HG03039 (cell line): Measurements from ENCODE around the gene DDAH2.
A peak's percentile ranks its signal among the peaks of the same experiment; 100 is the strongest.

ENCODE experiments used
- ATAC-seq: cut with Tn5 transposase; IDR thresholded peaks from one replicate; pipeline ENCODE4 v1.9.1; 2021; ENCODE audit warnings: mild to moderate bottlenecking, moderate library complexity; ENCODE audit not compliant: unreplicated experiment

Gene DDAH2

GRCh38 chr6:31728767-31729514, at the start of gene DDAH2:
DDAH2 (minus strand) TSS chr6:31729299; CDS start chr6:31729161, 138 bp downstream.
- no peak for ATAC-seq

GRCh38 chr6:31778193-31778592, 49.1 kb upstream of the DDAH2 start:
- no peak for ATAC-seq

- ATAC-seq: no peak
Observed at GRCh38 chr6:31777667-31778050, 48.6 kb upstream of the DDAH2 start.

DNA sequence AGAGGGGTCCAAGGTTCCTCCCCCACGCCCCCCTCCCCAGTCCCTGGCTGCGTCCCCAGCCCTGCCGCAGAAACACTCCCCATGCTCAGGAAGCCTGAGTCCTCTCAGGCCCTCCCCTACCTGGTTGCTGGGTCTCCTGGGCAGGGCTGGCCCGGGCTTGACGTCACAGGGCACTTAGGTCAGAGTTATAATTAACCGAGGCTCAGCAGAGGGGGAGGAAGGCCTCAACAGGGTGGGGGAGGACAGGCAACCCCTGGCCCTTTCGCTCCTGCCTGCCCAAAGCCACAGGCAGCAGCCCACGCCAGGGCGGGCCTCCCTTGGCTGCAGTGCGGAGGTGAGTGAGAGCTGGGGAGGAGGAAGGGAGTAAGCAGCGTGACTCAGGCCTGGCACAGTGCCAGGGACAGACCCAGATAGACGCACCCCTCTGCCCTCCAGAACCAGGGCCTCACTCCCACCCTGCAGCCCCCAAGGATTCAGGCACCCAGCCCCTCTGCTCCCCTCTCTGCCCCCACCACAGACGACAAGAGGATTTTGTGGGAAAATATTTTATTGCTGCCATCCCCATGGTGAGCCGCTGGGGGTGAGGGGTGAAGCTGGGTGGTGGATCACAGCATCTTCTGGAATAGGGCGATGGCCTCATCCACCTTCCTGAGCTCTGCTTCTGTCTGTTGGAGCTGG, 48.0 kb upstream of the DDAH2 start, which contains the start of gene VWA7:
Gene VWA7 (minus strand): TSS at position 340 of the 678 bp plus-strand sequence. CDS start 549 bp downstream, outside the sequence.
- ATAC-seq: peak; percentile 36

DNA sequence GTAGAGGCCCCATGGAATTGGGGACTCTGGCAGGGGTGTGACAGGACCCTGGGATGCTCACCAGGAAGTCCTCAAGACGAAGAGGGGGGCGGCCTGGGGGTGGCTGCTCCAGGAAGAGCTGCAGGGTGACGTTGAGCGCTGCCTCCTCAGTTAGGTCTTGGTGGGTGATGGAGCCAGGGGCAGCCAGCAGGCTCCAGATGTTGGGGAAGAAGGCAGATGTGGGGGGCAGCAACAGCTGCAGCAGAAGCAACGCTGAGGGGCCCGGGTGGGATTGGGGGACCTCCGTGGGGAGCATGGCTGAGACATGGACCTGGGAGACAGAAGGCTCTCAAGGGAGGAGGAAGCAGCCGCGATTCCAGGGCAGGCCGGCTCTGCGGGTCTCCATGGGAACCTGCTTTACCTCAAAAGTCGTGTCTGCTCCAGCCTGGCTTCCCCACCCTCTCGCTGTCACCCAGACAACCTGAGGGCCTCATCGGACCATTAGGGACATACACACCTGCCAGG, 47.4 kb upstream of the DDAH2 start:
- ATAC-seq: no peak

DNA sequence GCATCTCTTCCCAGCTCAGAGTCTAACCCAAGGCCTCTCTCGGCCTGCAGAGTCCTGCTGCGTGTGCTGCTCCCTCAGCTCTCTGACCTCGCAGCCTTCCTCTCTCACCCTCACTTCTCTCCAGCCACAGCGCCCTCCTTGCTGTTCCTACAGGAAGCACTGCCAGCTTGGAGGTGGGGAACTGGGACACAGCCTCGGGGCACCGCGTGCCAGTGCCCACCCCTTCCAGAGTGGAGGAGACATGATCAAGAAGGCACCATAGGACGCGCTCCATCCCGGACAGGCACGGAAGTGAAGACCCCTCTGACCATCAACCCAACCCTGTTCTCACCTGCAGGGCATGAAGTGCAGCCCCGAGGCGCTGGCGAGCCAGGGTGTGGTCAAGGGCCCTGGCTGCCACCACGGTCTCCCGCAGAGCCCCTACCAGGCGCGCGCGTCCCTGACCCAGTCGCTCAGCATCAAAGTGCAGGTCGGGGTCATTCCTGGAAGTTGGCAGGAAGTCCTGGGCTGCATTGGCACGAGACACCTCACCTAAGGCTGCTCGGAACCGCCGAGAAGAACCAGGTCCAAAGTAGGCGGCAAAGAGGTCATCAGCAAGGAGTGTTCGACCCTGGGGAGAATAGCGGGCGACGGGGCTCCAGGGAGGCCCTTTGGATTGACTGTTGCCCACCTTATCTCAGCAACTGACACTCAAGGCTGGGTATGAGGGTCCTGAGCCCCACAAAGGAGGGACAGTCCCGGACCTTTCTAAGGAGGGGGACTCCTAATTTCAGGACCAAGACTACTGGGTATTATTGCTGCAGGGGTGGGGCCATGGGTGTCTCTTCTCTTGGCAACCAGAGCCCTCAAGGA, 46.8 kb upstream of the DDAH2 start:
- no peak for ATAC-seq

DNA sequence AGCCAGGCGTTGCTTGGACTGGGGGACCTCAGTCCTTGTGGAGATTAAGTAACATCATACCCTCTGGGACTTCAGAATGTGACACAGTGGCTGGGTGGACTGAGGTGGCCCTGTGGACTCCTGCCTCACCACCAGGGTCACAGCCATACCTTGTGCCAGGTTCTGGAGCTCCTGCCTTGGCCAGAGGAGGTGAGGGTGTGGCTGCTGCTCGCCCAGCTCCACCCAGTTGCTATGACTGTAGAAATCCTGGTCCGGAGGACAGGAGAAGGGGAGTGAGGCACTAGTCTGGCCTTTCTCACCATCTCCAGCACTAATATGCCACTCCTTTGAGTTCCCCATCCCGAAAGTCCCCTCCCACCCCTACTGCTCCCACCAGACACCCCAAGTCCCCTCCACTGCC, 46.1 kb upstream of the DDAH2 start:
- ATAC-seq: no peak

DNA sequence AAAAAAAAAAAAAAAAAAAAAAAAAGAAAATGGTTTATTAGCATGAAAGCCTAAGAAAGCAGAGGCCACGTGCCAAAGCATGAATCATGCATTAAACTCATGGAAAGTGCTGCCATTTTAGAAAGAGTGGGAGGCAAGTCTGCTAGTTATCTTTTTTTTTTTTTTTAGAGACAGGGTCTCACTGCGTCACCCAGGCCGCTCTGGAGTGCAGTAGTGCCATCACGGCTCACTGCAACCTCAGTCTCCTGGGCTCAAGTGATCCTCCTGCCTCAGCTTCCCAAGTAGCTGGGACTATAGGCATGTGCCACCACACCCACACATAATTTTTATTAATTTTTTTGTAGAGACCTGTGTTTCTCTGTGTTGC, 42.9 kb upstream of the DDAH2 start:
- ATAC-seq: no peak

DNA sequence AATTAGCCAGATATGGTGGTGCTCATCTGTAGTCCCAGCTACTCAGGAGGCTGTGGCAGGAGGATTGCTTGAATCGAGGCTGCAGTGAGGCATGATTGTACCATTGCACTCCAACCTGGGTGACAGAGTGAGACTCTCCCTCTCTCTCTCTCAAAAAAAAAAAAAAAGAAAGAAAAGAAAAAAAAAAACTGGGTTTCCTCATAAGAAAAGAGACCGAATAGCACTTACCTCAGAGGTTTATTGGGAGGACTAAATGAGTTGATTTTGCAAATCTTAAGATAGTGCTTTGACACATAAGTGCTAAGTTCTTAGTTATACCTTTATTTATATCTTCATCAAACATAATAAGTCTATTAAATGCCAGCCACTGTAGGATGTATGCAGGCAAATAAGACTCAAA, 41.8 kb upstream of the DDAH2 start:
- ATAC-seq: no peak

DNA sequence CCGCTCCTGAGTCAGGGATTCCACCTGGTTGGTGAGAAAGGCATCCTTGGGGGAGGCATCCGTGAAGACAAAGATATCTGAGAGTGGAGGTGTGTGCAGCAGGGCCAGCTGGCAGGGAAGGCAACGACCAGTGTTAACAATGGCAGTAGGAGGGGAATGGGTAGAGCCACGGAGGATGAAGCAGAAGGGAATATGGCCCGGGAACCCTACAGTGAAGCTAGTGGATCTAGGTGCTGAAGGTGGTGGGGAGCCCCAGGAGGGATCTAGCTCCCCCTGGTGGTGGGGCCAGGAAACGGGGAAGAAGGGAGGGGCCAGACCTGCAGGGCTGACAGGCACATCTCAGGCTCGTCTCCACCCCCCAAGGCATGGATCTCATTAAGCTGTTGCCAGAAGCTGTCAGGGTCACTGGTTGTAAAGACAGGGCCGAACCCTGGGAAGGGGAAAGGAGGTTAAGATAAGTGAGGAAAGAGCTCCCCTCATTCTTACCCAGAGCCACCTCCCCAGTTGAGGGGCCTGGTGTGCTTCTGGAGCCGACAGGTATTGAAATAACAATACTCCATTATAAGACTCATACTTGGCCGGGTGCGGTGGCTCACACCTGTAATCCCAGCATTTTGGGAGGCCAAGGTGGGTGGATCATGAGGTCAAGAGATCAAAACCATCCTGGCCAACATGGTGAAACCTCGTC, 40.7 kb upstream of the DDAH2 start:
- no peak for ATAC-seq

DNA sequence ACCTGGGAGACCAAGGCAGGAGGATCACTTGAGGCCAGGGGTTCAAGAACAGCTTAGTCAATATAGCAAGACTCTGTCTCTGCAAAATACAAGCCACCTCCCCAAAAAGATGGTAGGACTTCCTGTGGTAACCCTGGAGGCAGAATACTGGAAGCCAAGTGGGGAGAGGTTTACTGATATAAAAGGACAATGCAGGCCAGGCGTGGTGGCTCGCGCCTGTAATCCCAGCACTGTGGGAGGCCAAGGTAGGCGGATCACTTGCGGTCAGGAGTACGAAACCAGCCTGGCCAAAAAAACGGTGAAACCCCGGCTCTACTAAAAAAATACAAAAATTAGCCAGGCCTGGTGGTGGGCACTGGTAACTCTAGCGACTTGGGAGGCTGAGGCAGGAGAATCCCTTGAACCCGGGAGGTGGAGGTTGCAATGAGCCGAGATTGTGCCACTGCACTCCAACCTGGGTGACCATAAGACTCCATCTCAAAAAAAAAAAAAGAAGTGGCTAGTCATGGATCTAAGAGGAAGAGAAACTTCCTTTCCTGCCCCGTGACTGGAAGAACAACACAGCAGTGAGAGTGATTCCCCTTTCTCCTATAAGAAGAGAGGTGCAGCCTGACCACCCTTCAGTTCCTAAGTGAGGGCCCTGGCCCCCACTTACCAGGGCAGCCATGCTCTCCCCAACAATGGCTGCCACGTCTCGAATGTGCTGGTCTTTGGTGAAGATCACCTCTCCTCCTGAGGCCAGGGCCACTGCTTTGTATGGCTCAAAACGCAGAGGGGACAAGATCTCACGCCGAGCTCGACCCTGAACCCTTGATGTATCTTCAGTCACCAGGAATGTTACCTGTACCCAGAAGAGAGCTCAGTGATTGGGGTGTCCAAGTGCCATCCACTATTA, 39.5 kb upstream of the DDAH2 start:
- ATAC-seq: no peak

DNA sequence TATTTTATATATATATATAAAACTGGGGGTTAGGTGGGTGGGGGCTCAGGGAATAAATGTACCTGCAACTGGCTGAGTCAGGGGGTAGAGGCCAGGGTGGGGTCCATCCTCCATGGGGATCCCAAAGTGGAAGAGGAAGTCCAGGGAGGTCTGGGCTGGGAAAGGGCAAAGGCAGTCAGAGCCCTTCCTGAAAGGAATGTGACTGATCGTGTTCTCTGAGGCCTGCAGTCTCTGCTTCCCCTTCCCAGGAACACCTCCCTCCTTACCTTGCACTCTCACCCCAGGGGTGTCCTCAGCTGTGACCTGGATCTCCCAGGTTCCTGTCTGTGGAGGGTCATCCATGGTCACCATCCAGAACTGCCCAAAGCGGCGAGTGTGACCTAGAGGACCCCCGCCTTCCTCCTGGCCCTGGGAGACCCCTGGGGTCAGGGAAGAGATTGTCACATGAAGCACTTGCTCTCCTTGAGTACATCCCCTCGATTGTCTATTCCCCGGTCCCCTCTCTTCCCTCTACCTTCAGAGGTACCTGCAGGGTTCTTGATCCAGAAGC, 38.1 kb upstream of the DDAH2 start:
- no peak for ATAC-seq

- ATAC-seq: no peak
Observed at GRCh38 chr6:31765910-31766794, 37.1 kb upstream of the DDAH2 start.

GRCh38 chr6:31765559-31765909, 36.4 kb upstream of the DDAH2 start:
- no peak for ATAC-seq

DNA sequence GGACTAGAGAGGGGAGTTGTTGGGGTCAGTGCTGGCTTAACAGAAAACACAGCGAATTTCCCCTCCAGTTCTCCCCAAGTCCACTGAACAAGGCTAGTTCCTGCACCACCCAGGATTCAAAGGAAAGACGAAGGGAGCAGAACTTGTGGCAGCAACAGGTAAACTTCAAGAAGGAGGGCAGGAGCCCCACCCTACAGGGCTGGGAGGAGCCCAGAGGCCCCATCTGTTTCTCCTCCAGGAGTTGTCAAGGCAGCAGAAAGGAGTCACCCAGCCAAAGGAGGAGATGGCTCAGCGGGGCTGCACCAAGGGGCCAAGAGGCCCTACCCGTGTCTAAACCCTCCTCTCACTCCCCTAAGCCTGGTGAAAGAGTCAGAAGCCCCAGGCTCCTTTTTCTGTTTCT, 35.1 kb upstream of the DDAH2 start:
- no peak for ATAC-seq

DNA sequence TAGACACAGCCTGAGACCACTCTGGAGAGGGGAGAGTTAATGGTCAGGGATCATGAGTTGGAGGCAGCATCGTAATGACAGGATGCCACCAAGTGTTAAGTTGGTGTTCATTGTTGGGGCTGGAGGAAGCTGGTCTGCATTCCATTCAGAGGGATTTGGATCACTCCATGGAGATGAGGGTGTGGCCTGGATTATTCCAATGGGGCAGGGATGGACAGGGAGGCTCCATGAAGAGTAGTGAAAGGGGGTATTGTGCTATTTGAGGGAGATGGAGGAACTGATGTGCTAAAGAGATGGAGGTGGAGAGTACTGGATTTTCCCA, 34.5 kb upstream of the DDAH2 start:
- ATAC-seq: no peak

DNA sequence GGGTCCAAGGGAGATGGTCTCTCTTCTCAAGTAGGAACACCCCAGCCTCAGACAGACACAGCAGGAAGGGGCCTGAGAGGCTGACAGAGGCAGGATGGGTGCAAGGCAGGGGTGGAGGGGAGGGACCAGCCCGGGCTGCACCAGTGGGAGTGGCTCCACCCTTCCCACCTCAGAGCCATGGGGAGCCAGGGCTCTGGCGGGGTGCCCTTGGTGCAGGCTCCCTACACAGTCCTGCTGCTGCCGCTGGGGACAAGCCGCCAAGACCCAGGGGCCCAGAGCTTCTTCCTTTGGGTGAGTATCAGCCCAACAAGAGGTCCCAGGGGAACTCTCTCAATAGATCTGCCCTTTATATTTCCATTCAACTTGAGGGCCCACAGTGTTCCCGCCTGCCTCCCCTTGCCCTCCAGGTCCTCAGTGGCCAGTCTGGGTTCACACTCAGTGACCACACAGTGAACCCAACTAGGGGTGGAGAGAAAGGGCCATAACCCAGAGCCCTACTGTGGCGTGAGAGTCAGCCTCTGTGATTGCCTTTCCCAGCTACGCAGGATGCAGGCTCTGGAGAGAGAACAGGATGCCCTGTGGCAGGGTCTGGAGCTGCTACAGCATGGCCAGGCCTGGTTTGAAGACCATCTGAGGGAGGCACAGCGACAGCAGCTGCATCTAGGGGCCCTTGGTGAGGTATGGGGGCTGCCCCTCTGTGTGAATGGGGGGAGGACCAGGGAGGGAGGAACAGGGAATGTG, 33.9 kb upstream of the DDAH2 start:
- no peak for ATAC-seq

DNA sequence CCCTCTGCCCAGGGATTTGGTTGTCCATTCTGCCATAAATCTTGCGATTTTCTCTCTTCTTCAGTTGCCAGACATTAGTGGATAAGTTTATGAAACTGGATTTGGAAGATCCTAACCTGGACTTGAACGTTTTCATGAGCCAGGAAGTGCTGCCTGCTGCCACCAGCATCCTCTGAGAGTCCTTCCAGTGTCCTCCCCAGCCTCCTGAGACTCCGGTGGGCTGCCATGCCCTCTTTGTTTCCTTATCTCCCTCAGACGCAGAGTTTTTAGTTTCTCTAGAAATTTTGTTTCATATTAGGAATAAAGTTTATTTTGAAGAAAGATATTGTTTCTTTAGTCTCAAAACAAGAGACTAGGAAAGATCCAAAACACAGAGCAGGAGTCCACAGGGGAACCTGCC, 33.3 kb upstream of the DDAH2 start, which contains the start of gene SAPCD1:
Gene SAPCD1 (plus strand): TSS at position 301 of the 400 bp plus-strand sequence. CDS start 399 bp downstream, outside the sequence.
- no peak for ATAC-seq
